ENCODE measurements around the gene STX18. TPM values are rescaled to one million over a fixed set of nuclear protein-coding genes. Genes with fewer than 3 reads are reported as not detected.

The STX18 gene
- total RNA-seq, 1 donor from 2014 or later, result 36.5 TPM

DNA sequence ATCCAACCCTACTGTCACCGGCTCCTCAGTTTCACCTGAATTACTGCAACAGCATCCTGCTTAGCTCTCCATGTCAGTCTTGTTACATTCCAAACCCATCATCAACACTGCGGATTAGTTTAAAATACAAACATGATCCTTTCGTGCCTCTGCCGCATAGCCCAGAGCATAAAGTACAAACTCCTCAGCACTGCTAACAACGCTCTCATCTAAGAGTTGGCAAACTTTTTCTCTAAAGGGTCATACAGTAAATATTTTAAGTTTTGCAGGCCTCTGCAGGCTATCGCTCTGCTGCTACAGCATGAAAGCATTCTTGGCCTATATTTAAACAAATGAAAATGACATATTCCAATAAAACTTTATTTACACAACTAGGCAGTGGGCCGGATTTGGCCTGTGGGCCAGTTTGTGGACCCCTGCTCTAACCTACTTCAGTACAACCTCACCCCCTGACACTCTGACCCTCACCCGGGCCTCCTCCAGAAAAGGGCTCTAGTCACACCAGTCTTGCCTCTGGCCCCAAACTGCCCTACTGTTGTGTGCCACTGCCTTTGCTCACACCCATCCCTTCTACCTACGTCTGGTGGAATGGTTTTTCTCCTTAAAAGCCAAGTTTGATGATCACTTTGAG is 7.2 kb downstream of the STX18 start:
- no peaks in the 10 kb centered on the region for H3K9me3 ChIP-seq
- H3K27me3 ChIP-seq (ENCODE audit: low read depth), result no peaks in the 10 kb centered on the region
- H3K27ac ChIP-seq, result no peak overlapping the region
- TF ChIP-seq CTCF (IDR thresholded peaks at IDR 0.05), result no peak
- no peak overlapping the region for H3K4me3 ChIP-seq
- no peaks in the 10 kb centered on the region for H3K36me3 ChIP-seq
- H3K4me1 ChIP-seq, result peaks cover 8% of the 10 kb centered on the region
- ATAC-seq, result no peak
- DNase-seq, result no peak
- intact Hi-C loops (cut with DNase I), result no loop called here

- no peak overlapping the region for H3K27ac ChIP-seq
- H3K4me3 ChIP-seq, result no peak overlapping the region
- H3K27me3 ChIP-seq (ENCODE audit: low read depth), result no peaks in the 10 kb centered on the region
- DNase-seq, result no peak
- intact Hi-C loops (cut with DNase I), result no loop called here
- no peaks in the 10 kb centered on the region for H3K4me1 ChIP-seq
- no peak for ATAC-seq
- H3K36me3 ChIP-seq, result no peaks in the 10 kb centered on the region
- TF ChIP-seq CTCF (IDR thresholded peaks at IDR 0.05), result no peak
- no peaks in the 10 kb centered on the region for H3K9me3 ChIP-seq
These were observed 8.2 kb downstream of the STX18 start for GRCh38 chr4:4533461-4534169.

- intact Hi-C loops (cut with DNase I), result no loop called here
- Histone ChIP-seq H3K9me3 (no peaks in the 10 kb centered on the region), H3K27ac (no peak overlapping the region), H3K4me1 (no peaks in the 10 kb centered on the region), H3K4me3 (no peak overlapping the region), H3K27me3 (ENCODE audit: low read depth) (no peaks in the 10 kb centered on the region), H3K36me3 (no peaks in the 10 kb centered on the region)
- no peak for ATAC-seq
- no peak for DNase-seq
- TF ChIP-seq CTCF (IDR thresholded peaks at IDR 0.05), result no peak
These were observed 9.3 kb downstream of the STX18 start for GRCh38 chr4:4532371-4533154.

DNA sequence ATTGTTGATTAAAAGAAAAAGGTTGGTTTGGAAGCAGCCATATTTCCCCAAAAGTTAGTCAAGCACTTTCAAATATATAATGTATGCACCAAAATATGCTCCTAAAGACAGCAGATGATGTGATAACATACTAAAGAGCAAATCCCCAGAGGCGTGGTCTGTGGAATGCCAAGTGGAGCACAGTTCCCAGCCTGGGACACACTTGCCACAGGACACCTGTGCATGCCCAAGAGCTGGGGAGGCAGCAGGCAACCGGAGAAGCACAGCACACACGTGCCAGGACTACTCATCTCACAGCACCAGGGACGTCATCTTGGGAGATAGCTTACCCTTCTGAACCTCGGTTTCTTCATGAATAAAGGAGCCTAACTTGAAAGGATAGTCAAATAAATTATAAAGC is 12.5 kb downstream of the STX18 start:
- Histone ChIP-seq H3K27me3 (ENCODE audit: low read depth) (no peaks in the 10 kb centered on the region), H3K4me3 (no peak overlapping the region), H3K36me3 (no peaks in the 10 kb centered on the region), H3K27ac (no peak overlapping the region), H3K9me3 (no peaks in the 10 kb centered on the region), H3K4me1 (peaks cover 2% of the 10 kb centered on the region)
- intact Hi-C loops (cut with DNase I), result no loop called here
- DNase-seq, result no peak
- TF ChIP-seq CTCF (IDR thresholded peaks at IDR 0.05), result no peak
- ATAC-seq, result no peak

DNA sequence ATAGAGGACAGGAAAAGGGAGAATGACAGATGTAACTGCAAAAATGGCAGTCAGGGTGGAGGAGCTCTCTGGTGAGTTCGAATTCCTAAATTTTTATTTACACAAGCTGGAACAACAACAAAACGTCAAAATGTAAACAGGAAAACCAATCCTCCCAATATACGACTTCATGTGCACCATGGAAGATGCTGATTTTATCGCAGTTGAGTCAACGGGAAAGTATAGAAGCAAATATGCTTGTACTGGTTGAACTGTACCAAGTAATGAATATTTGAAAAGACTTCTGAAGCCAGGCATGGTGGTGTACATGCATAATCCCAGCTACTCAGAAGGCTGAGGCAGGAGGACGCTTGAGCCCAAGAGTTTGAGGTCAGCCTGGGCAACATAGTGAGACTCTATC is 15.4 kb downstream of the STX18 start:
- Histone ChIP-seq H3K4me3 (no peak overlapping the region), H3K36me3 (no peaks in the 10 kb centered on the region), H3K9me3 (no peaks in the 10 kb centered on the region), H3K27me3 (ENCODE audit: low read depth) (no peaks in the 10 kb centered on the region), H3K27ac (no peak overlapping the region), H3K4me1 (peaks cover 8% of the 10 kb centered on the region)
- ATAC-seq (no peak), DNase-seq (no peak)
- intact Hi-C loops (cut with DNase I), result no loop called here
- no peak for TF ChIP-seq CTCF (IDR thresholded peaks at IDR 0.05)

Data from lower lobe of right lung (tissue), 2 donors.